RWPE2 (cell line): ENCODE measurements around the gene KLB.

ENCODE experiments used
- ATAC-seq: fragments of 200-7000 bp; cut with Tn5 transposase; 3 replicates; pipeline ENCODE4 v1.9.1; 2021; ENCODE audit warnings: low read depth
- DNase-seq: peaks from one replicate; pipeline ENCODE4 v3.0.0-alpha.2; 2020; ENCODE audit warnings: low spot score
- H3K27ac ChIP-seq: fragments of 450-650 bp; 2 replicates; pipeline ENCODE4 v1.5.1; 2017; ENCODE audit warnings: mild to moderate bottlenecking; ENCODE audit not compliant: poor library complexity, severe bottlenecking
- H3K27me3 ChIP-seq: fragments of 250-450 bp; sonication (Bioruptor Pico); 2 replicates; pipeline ENCODE4 v1.5.1; 2021; ENCODE audit warnings: mild to moderate bottlenecking, moderate library complexity; ENCODE audit not compliant: insufficient read depth, poor library complexity, severe bottlenecking
- H3K36me3 ChIP-seq: fragments of 250-450 bp; sonication (Bioruptor Pico); 2 replicates; pipeline ENCODE4 v1.5.1; 2020; ENCODE audit warnings: low read depth, mild to moderate bottlenecking, moderate library complexity
- H3K4me1 ChIP-seq: fragments of 250-450 bp; sonication (Bioruptor Pico); 2 replicates; pipeline ENCODE4 v1.5.1; 2021; ENCODE audit warnings: mild to moderate bottlenecking, moderate library complexity; ENCODE audit not compliant: insufficient read depth, poor library complexity, severe bottlenecking
- H3K4me3 ChIP-seq: fragments of 250-450 bp; sonication (Bioruptor Pico); 2 replicates; pipeline ENCODE4 v1.5.1; 2021; ENCODE audit warnings: mild to moderate bottlenecking, moderate library complexity; ENCODE audit not compliant: severe bottlenecking
- H3K9me3 ChIP-seq: fragments of 250-450 bp; sonication (Bioruptor Pico); 2 replicates; pipeline ENCODE4 v1.5.1; 2021; ENCODE audit warnings: mild to moderate bottlenecking, moderate library complexity; ENCODE audit not compliant: severe bottlenecking
- TF ChIP-seq, protein P1 (sequence below): fragments of 450-650 bp; IDR thresholded peaks from one replicate; pipeline ENCODE4 v1.5.1; 2017; ENCODE audit warnings: mild to moderate bottlenecking, moderate library complexity; ENCODE audit not compliant: poor library complexity, severe bottlenecking

The KLB gene

DNA sequence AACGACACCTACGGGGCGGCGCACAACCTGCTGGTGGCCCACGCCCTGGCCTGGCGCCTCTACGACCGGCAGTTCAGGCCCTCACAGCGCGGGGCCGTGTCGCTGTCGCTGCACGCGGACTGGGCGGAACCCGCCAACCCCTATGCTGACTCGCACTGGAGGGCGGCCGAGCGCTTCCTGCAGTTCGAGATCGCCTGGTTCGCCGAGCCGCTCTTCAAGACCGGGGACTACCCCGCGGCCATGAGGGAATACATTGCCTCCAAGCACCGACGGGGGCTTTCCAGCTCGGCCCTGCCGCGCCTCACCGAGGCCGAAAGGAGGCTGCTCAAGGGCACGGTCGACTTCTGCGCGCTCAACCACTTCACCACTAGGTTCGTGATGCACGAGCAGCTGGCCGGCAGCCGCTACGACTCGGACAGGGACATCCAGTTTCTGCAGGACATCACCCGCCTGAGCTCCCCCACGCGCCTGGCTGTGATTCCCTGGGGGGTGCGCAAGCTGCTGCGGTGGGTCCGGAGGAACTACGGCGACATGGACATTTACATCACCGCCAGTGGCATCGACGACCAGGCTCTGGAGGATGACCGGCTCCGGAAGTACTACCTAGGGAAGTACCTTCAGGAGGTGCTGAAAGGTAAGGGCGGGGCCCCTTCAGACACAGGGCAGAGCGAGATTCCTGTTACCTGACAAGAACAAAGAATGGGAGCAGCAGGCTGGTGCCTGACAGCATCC lies 40.3 kb downstream of the KLB start:
- ATAC-seq (peak; percentile 78), DNase-seq (peak; percentile 64)
- Histone ChIP-seq H3K27me3 (no peaks in the 10 kb centered on the region), H3K4me1 (peaks cover 2% of the 10 kb centered on the region), H3K27ac (no peak overlapping the region), H3K36me3 (peaks cover 18% of the 10 kb centered on the region), H3K4me3 (peak overlapping the region; percentile 17), H3K9me3 (no peaks in the 10 kb centered on the region)
- TF ChIP-seq, protein P1, sequence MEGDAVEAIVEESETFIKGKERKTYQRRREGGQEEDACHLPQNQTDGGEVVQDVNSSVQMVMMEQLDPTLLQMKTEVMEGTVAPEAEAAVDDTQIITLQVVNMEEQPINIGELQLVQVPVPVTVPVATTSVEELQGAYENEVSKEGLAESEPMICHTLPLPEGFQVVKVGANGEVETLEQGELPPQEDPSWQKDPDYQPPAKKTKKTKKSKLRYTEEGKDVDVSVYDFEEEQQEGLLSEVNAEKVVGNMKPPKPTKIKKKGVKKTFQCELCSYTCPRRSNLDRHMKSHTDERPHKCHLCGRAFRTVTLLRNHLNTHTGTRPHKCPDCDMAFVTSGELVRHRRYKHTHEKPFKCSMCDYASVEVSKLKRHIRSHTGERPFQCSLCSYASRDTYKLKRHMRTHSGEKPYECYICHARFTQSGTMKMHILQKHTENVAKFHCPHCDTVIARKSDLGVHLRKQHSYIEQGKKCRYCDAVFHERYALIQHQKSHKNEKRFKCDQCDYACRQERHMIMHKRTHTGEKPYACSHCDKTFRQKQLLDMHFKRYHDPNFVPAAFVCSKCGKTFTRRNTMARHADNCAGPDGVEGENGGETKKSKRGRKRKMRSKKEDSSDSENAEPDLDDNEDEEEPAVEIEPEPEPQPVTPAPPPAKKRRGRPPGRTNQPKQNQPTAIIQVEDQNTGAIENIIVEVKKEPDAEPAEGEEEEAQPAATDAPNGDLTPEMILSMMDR = peak; percentile 7

DNA sequence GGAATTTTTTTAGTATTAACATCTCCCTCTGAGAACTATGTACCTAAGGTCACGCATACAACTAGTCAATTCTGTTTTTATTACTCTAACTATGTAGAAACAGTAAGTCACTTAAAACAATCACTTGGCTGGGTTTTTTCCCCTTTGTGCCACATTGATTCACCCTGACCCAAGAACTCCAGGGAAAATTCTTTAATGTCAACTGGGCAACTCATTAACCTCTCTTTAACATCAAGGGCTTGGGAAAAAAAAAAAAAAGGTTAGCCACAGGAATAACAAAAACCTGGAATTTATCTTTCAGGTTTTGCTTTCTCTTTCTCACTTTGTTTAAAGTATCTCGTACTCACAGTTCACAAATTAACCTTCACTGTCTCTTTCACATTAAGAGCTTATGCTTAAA lies 43.9 kb downstream of the KLB start:
- DNase-seq (no peak), ATAC-seq (no peak)
- TF ChIP-seq, protein P1 = no peak
- H3K4me1 ChIP-seq = peaks cover 2% of the 10 kb centered on the region
- H3K36me3 ChIP-seq = peaks cover 55% of the 10 kb centered on the region
- H3K9me3 ChIP-seq = no peaks in the 10 kb centered on the region
- H3K27ac ChIP-seq = no peak overlapping the region
- H3K4me3 ChIP-seq = no peak overlapping the region
- H3K27me3 ChIP-seq = no peaks in the 10 kb centered on the region

DNA sequence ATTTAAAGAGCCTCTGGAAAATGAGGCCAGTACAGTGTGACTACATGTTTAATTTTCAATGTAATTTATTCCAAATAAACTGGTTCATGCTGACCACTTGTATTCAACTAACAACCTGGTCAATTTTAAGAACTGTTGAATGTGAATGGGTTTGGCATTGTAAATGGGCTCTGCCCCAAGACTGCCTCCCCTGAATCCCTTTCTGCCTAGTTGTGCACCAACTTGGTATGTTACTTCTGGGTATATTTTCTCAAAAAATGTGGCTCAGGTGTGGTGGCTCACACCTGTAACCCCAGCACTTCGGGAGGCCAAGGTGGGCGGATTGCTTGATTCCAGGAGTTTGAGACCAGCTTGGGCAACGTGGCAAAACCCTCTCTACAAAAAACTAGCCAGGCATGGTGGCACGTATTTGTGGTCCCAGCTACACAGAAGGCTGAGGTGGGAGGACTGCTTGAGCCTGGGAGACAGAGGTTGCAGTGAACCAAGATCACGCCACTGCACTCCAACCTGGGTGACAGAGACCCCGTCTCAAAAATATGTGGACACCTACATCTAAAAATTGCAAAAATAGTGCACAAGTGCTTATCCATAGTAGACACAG lies 44.8 kb downstream of the KLB start:
- no peak for DNase-seq
- Histone ChIP-seq H3K27me3 (no peaks in the 10 kb centered on the region), H3K4me3 (no peak overlapping the region), H3K9me3 (no peaks in the 10 kb centered on the region), H3K4me1 (peaks cover 2% of the 10 kb centered on the region), H3K27ac (no peak overlapping the region), H3K36me3 (peaks cover 64% of the 10 kb centered on the region)
- ATAC-seq = no peak
- TF ChIP-seq, protein P1 = no peak

DNA sequence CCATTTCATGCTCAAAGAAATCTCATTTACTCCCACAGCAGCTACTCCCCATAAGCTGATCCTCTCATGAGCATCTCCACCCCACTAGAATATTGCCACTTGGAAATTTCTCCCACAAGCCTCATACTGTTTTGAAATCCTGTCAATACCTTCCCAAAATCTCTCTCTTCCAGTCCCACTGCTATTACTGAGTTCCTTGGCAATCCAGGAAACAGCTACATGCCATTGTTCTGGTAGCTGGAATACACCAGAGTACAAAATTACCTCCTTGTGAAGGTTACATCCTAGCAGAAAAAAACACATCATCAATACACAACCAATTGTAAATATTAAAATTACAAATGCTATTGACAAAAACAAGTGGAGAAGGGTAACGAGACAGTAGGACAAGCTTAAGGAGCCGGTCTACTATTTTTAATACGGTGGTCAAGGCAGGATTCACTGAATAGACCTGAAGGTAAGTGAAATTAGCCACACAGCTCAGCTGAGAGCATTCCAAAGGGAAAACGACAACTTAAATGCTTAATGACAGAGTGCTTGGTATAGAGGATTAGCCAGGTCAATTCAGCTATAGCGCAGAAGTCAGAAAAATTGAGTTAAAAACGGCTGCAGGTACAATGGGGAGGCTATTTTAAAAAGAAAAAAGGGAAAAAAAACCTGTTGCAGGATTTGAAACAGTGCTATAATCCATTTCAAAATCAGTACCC lies 45.6 kb downstream of the KLB start:
- no peak overlapping the region for H3K4me3 ChIP-seq
- peaks cover 71% of the 10 kb centered on the region for H3K36me3 ChIP-seq
- H3K27ac ChIP-seq = no peak overlapping the region
- TF ChIP-seq, protein P1 = no peak
- H3K9me3 ChIP-seq = no peaks in the 10 kb centered on the region
- ATAC-seq (peak; percentile 8; the same call in 2 of the 3 replicates), DNase-seq (no peak)
- no peaks in the 10 kb centered on the region for H3K27me3 ChIP-seq
- peaks cover 7% of the 10 kb centered on the region for H3K4me1 ChIP-seq
